Esophagus squamous epithelium (tissue), 4 donors: Measurements from ENCODE around the gene TMEM200C.

Experiments used
- POLR2A ChIP-seq, 4 donors: fragments of 450-650 bp; IDR thresholded peaks; one replicate each; pipeline ENCODE4 v1.6.1; 2017; ENCODE audit warnings: antibody characterized with exemption in 4 of 4, mild to moderate bottlenecking in 4 of 4, moderate library complexity in 3 of 4
- TF ChIP-seq, protein P1 (sequence below), 6 experiments: fragments of 450-650 bp in 4 of 6; fragments of 200-600 bp in 2 of 6; sonication (generic) in 2 of 6; IDR thresholded peaks; one replicate each; pipeline ENCODE4 v1.5.1; 2016 to 2019; ENCODE audit warnings: antibody characterized with exemption in 6 of 6, mild to moderate bottlenecking in 4 of 6, moderate library complexity in 4 of 6

DNA sequence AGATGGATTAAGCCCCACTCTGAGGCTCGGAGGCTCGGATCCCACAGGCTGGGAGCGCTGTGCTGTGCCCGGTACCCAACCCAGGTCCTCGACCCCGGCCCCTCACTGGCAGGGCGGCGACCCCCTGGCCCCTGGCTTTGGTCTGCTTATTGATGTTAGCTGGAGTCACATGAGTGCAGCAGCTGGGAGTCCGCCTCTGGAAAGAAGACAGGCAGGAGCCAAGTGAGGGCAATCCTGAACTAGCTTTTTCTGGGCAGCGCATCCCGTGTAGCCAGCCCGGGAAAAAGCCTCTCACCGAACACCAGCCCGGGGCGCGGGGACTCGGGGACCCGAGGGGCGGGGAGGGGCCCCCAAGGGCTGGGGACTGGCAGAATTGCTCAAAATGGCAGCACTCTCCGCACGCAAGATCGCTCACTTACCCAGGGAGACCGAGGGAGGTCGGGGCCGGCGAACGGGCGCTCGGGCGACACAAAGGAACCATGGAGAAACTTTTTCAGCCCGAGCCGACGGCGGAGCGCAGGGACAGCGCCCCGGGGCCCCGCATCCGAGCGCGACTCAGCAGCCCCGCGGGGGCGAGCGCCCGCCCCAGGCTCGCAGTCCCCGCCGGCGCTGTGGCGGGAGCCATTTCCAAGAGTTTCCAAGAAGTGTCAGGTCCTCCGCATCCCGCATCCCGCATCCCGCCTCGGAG, 567 bp downstream of the TMEM200C start:
- no peak for TF ChIP-seq POLR2A (IDR thresholded peaks at IDR 0.05)
- TF ChIP-seq, protein P1, sequence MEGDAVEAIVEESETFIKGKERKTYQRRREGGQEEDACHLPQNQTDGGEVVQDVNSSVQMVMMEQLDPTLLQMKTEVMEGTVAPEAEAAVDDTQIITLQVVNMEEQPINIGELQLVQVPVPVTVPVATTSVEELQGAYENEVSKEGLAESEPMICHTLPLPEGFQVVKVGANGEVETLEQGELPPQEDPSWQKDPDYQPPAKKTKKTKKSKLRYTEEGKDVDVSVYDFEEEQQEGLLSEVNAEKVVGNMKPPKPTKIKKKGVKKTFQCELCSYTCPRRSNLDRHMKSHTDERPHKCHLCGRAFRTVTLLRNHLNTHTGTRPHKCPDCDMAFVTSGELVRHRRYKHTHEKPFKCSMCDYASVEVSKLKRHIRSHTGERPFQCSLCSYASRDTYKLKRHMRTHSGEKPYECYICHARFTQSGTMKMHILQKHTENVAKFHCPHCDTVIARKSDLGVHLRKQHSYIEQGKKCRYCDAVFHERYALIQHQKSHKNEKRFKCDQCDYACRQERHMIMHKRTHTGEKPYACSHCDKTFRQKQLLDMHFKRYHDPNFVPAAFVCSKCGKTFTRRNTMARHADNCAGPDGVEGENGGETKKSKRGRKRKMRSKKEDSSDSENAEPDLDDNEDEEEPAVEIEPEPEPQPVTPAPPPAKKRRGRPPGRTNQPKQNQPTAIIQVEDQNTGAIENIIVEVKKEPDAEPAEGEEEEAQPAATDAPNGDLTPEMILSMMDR (IDR thresholded peaks at IDR 0.05), result no peak
